SU-DHL-6 (cell line): ENCODE results near the gene SEC23A.

Experiments used
- H2AFZ ChIP-seq: fragments of 200-600 bp; sonication (generic); 2 replicates; pipeline ENCODE4 v1.6.1; 2014; ENCODE audit warnings: low read depth, mild to moderate bottlenecking, moderate library complexity, mixed read lengths, antibody characterized with exemption, low read length; ENCODE audit not compliant: severe bottlenecking
- H3F3A ChIP-seq: fragments of 200-600 bp; shearing (Covaris generic); 2 replicates; pipeline ENCODE4 v1.6.0; 2016; ENCODE audit warnings: antibody characterized with exemption, mild to moderate bottlenecking; ENCODE audit not compliant: insufficient read depth
- H3K27ac ChIP-seq: fragments of 200-600 bp; sonication (generic); 2 replicates; pipeline ENCODE4 v1.5.1; 2016; ENCODE audit warnings: low read depth, mild to moderate bottlenecking, low read length, moderate library complexity, mixed read lengths
- H3K27me3 ChIP-seq: fragments of 200-600 bp; sonication (generic), shearing (Covaris generic); 2 replicates; pipeline ENCODE4 v1.6.0; 2014; ENCODE audit warnings: mild to moderate bottlenecking, low read length
- H3K36me3 ChIP-seq: fragments of 200-600 bp; sonication (generic); 2 replicates; pipeline ENCODE4 v1.6.1; 2014; ENCODE audit warnings: mild to moderate bottlenecking, low read length, mixed read lengths
- H3K4me2 ChIP-seq: fragments of 300-600, 200-600 bp; shearing (Covaris generic), sonication (generic); 2 replicates; pipeline ENCODE4 v1.6.0; 2014; ENCODE audit warnings: low read length, low read depth, mild to moderate bottlenecking; ENCODE audit not compliant: poor library complexity, severe bottlenecking
- H3K4me3 ChIP-seq: fragments of 200-600 bp; sonication (generic); 2 replicates; pipeline ENCODE4 v1.5.1; 2014; ENCODE audit warnings: antibody characterized with exemption, low read length, mild to moderate bottlenecking, mixed read lengths; ENCODE audit not compliant: insufficient read depth, poor library complexity, severe bottlenecking
- H3K79me2 ChIP-seq: fragments of 200-600 bp; sonication (generic); 2 replicates; pipeline ENCODE4 v1.6.1; 2014; ENCODE audit warnings: mild to moderate bottlenecking, low read length, moderate library complexity; ENCODE audit not compliant: insufficient read depth
- H3K9ac ChIP-seq: fragments of 200-600 bp; sonication (generic); 2 replicates; pipeline ENCODE4 v1.7.0; 2014; ENCODE audit warnings: mild to moderate bottlenecking, low read length
- H3K9me2 ChIP-seq: fragments of 200-600 bp; sonication (generic); replicated peaks from 2 replicates; pipeline ENCODE4 v1.6.1; 2014; ENCODE audit warnings: low read length; ENCODE audit not compliant: insufficient read depth
- H3K9me3 ChIP-seq: fragments of 200-600 bp; sonication (generic); 2 replicates; pipeline ENCODE4 v1.6.1; 2014; ENCODE audit warnings: low read length, mixed read lengths; ENCODE audit not compliant: insufficient read depth
- H4K20me1 ChIP-seq: fragments of 200-600 bp; sonication (generic); 2 replicates; pipeline ENCODE4 v1.6.1; 2014; ENCODE audit warnings: low read depth, mild to moderate bottlenecking, antibody characterized with exemption, low read length, moderate library complexity, mixed read lengths
- CTCF ChIP-seq: fragments of 200-600 bp; sonication (generic); IDR thresholded peaks from one replicate; pipeline ENCODE4 v1.5.1; 2017; ENCODE audit warnings: antibody characterized with exemption, mild to moderate bottlenecking, low read length, moderate library complexity; ENCODE audit not compliant: insufficient read depth, poor library complexity, severe bottlenecking
- EZH2phosphoT487 ChIP-seq: fragments of 200-600 bp; sonication (generic), shearing (Covaris generic); conservative IDR thresholded peaks from 2 replicates; pipeline ENCODE4 v1.6.1; 2018; ENCODE audit warnings: mild to moderate bottlenecking, antibody characterized with exemption, low read length, moderate library complexity, mixed read lengths

SEC23A gene

GRCh38 chr14:38991299-38991698 lies 111.7 kb downstream of the SEC23A start:
- H2AFZ ChIP-seq: no peak overlapping the region
- no peaks in the 10 kb centered on the region for H3K27me3 ChIP-seq
- no peaks in the 10 kb centered on the region for H3K36me3 ChIP-seq
- H3K4me3 ChIP-seq: no peak overlapping the region
- H3K79me2 ChIP-seq: no peaks in the 10 kb centered on the region
- H3K9me3 ChIP-seq: no peaks in the 10 kb centered on the region
- no peaks in the 10 kb centered on the region for H3F3A ChIP-seq
- no peaks in the 10 kb centered on the region for H3K9me2 ChIP-seq
- H3K4me2 ChIP-seq: no peak overlapping the region
- no peak overlapping the region for H3K27ac ChIP-seq
- TF ChIP-seq CTCF: no peak
- TF ChIP-seq EZH2phosphoT487: no peak
- no peaks in the 10 kb centered on the region for H4K20me1 ChIP-seq
- H3K9ac ChIP-seq: no peak overlapping the region

GRCh38 chr14:38989922-38990546 lies 113.0 kb downstream of the SEC23A start:
- H3K9ac ChIP-seq: no peak overlapping the region

GRCh38 chr14:38987781-38988180 lies 115.3 kb downstream of the SEC23A start:
- no peaks in the 10 kb centered on the region for H4K20me1 ChIP-seq
- H3K9me3 ChIP-seq: no peaks in the 10 kb centered on the region
- H3K27me3 ChIP-seq: no peaks in the 10 kb centered on the region
- no peaks in the 10 kb centered on the region for H3K9me2 ChIP-seq
- no peak overlapping the region for H3K4me3 ChIP-seq
- H3K27ac ChIP-seq: no peak overlapping the region
- H3K79me2 ChIP-seq: no peaks in the 10 kb centered on the region
- H3F3A ChIP-seq: no peaks in the 10 kb centered on the region
- no peak overlapping the region for H2AFZ ChIP-seq
- no peaks in the 10 kb centered on the region for H3K36me3 ChIP-seq
- no peak overlapping the region for H3K9ac ChIP-seq
- TF ChIP-seq CTCF: no peak
- no peak for TF ChIP-seq EZH2phosphoT487
- H3K4me2 ChIP-seq: no peak overlapping the region

More at GRCh38 chr14:38989922-38990546, 113.0 kb downstream of the SEC23A start:
- no peak overlapping the region for H3K27ac ChIP-seq
- no peaks in the 10 kb centered on the region for H3K27me3 ChIP-seq
- H3F3A ChIP-seq: no peaks in the 10 kb centered on the region
- no peak overlapping the region for H3K4me3 ChIP-seq
- H3K79me2 ChIP-seq: no peaks in the 10 kb centered on the region
- no peak overlapping the region for H2AFZ ChIP-seq
- TF ChIP-seq EZH2phosphoT487 (no peak), CTCF (no peak)
- H3K9me3 ChIP-seq: no peaks in the 10 kb centered on the region
- no peaks in the 10 kb centered on the region for H4K20me1 ChIP-seq
- no peak overlapping the region for H3K4me2 ChIP-seq
- no peaks in the 10 kb centered on the region for H3K9me2 ChIP-seq
- H3K36me3 ChIP-seq: no peaks in the 10 kb centered on the region
